ENCODE data around the gene NDOR1. TPM values are rescaled to one million over a fixed set of nuclear protein-coding genes. Genes with fewer than 3 reads are reported as not detected.
A peak's percentile ranks its signal among the peaks of the same experiment; 100 is the strongest.

Gene NDOR1
- 22.0 and 26.9 TPM in 2 replicates for total RNA-seq

- DNase-seq (ENCODE audit: low read depth), result no peak
- no peak for TF ChIP-seq CTCF (conservative IDR thresholded peaks at IDR 0.05; ENCODE audit: low read depth, low read length)
- peak within 1 kb of the TSS; percentile 97 for H3K4me3 ChIP-seq (ENCODE audit: low read depth, low read length)
Measured at GRCh38 chr9:137205126-137206069, at the start of gene NDOR1, which contains the start of gene TMEM203. TSS of gene NDOR1 (plus strand) at chr9:137205700. CDS start at chr9:137205778, 78 bp downstream. TSS of gene TMEM203 (minus strand) at chr9:137205648. CDS start at chr9:137205414, 234 bp downstream.

GRCh38 chr9:137156567-137157375 lies 48.7 kb upstream of the NDOR1 start:
- no peak for DNase-seq (ENCODE audit: low read depth)
- H3K4me3 ChIP-seq (ENCODE audit: low read depth, low read length), result no peak overlapping the region
- TF ChIP-seq CTCF (conservative IDR thresholded peaks at IDR 0.05; ENCODE audit: low read depth, low read length), result no peak

- no peak for DNase-seq (ENCODE audit: low read depth)
- no peak overlapping the region for H3K4me3 ChIP-seq (ENCODE audit: low read depth, low read length)
- no peak for TF ChIP-seq CTCF (conservative IDR thresholded peaks at IDR 0.05; ENCODE audit: low read depth, low read length)
Measured at GRCh38 chr9:137157618-137158415, 47.7 kb upstream of the NDOR1 start.

GRCh38 chr9:137158625-137159024 lies 46.9 kb upstream of the NDOR1 start:
- no peak overlapping the region for H3K4me3 ChIP-seq (ENCODE audit: low read depth, low read length)
- TF ChIP-seq CTCF (conservative IDR thresholded peaks at IDR 0.05; ENCODE audit: low read depth, low read length), result no peak
- DNase-seq (ENCODE audit: low read depth), result no peak

GRCh38 chr9:137159105-137160053 lies 46.1 kb upstream of the NDOR1 start:
- no peak for TF ChIP-seq CTCF (conservative IDR thresholded peaks at IDR 0.05; ENCODE audit: low read depth, low read length)
- H3K4me3 ChIP-seq (ENCODE audit: low read depth, low read length), result no peak overlapping the region
- DNase-seq (ENCODE audit: low read depth), result no peak

Data from epithelial cell of proximal tubule (primary cell).